ENCODE data around the gene ARMCX4.
"Not testable (repeated sequence)": the region's sequence is repeated elsewhere in the genome, so short reads cannot be mapped to it uniquely, and the experiment has no call there.

Gene ARMCX4

GRCh38 chrX:101488796-101489195 is 3.5 kb downstream of the ARMCX4 start:
- Histone ChIP-seq H3K36me3 (ENCODE audit: insufficient read depth, low read length) (no peaks in the 10 kb centered on the region), H3K27me3 (ENCODE audit: control insufficient read depth, insufficient read depth, low read length) (no peaks in the 10 kb centered on the region), H3K4me1 (ENCODE audit: control insufficient read depth, insufficient read depth, low read length) (no peaks in the 10 kb centered on the region), H3K9ac (ENCODE audit: low read depth, low read length) (no peak overlapping the region), H3K4me3 (ENCODE audit: low read length) (no peak overlapping the region), H3K4me2 (ENCODE audit: low read length) (no peak overlapping the region), H3K9me3 (replicated peaks; ENCODE audit: low read length) (no peaks in the 10 kb centered on the region)

GRCh38 chrX:101491943-101492342 is 6.7 kb downstream of the ARMCX4 start:
- no peak overlapping the region for H3K4me3 ChIP-seq (ENCODE audit: low read length)
- H3K9me3 ChIP-seq (replicated peaks; ENCODE audit: low read length) = no peaks in the 10 kb centered on the region
- no peaks in the 10 kb centered on the region for H3K36me3 ChIP-seq (ENCODE audit: insufficient read depth, low read length)
- no peak overlapping the region for H3K4me2 ChIP-seq (ENCODE audit: low read length)
- H3K4me1 ChIP-seq (ENCODE audit: control insufficient read depth, insufficient read depth, low read length) = no peaks in the 10 kb centered on the region
- H3K27me3 ChIP-seq (ENCODE audit: control insufficient read depth, insufficient read depth, low read length) = no peaks in the 10 kb centered on the region
- no peak overlapping the region for H3K9ac ChIP-seq (ENCODE audit: low read depth, low read length)

- Histone ChIP-seq H3K4me1 (ENCODE audit: control insufficient read depth, insufficient read depth, low read length) (no peaks in the 10 kb centered on the region), H3K27me3 (ENCODE audit: control insufficient read depth, insufficient read depth, low read length) (no peaks in the 10 kb centered on the region), H3K4me2 (ENCODE audit: low read length) (no peak overlapping the region), H3K9ac (ENCODE audit: low read depth, low read length) (no peak overlapping the region), H3K4me3 (ENCODE audit: low read length) (no peak overlapping the region), H3K9me3 (replicated peaks; ENCODE audit: low read length) (no peaks in the 10 kb centered on the region), H3K36me3 (ENCODE audit: insufficient read depth, low read length) (no peaks in the 10 kb centered on the region)
These were observed 8.0 kb downstream of the ARMCX4 start for GRCh38 chrX:101493225-101493624.

- H3K4me3 ChIP-seq (ENCODE audit: low read length); H3K36me3 ChIP-seq (ENCODE audit: insufficient read depth, low read length); H3K9ac ChIP-seq (ENCODE audit: low read depth, low read length); H3K4me1 ChIP-seq (ENCODE audit: control insufficient read depth, insufficient read depth, low read length); H3K27me3 ChIP-seq (ENCODE audit: control insufficient read depth, insufficient read depth, low read length); H3K9me3 ChIP-seq (replicated peaks; ENCODE audit: low read length); H3K4me2 ChIP-seq (ENCODE audit: low read length): not testable (repeated sequence)
These were observed 17.7 kb downstream of the ARMCX4 start for GRCh38 chrX:101502929-101503328.

GRCh38 chrX:101507372-101507771 is 22.1 kb downstream of the ARMCX4 start:
- no peaks in the 10 kb centered on the region for H3K4me1 ChIP-seq (ENCODE audit: control insufficient read depth, insufficient read depth, low read length)
- H3K9ac ChIP-seq (ENCODE audit: low read depth, low read length) = no peak overlapping the region
- no peaks in the 10 kb centered on the region for H3K9me3 ChIP-seq (replicated peaks; ENCODE audit: low read length)
- no peak overlapping the region for H3K4me2 ChIP-seq (ENCODE audit: low read length)
- no peaks in the 10 kb centered on the region for H3K27me3 ChIP-seq (ENCODE audit: control insufficient read depth, insufficient read depth, low read length)
- H3K4me3 ChIP-seq (ENCODE audit: low read length) = no peak overlapping the region
- no peaks in the 10 kb centered on the region for H3K36me3 ChIP-seq (ENCODE audit: insufficient read depth, low read length)

- no peaks in the 10 kb centered on the region for H3K36me3 ChIP-seq (ENCODE audit: insufficient read depth, low read length)
- no peaks in the 10 kb centered on the region for H3K4me1 ChIP-seq (ENCODE audit: control insufficient read depth, insufficient read depth, low read length)
- no peaks in the 10 kb centered on the region for H3K27me3 ChIP-seq (ENCODE audit: control insufficient read depth, insufficient read depth, low read length)
- H3K9me3 ChIP-seq (replicated peaks; ENCODE audit: low read length) = no peaks in the 10 kb centered on the region
- H3K9ac ChIP-seq (ENCODE audit: low read depth, low read length) = no peak overlapping the region
- no peak overlapping the region for H3K4me2 ChIP-seq (ENCODE audit: low read length)
- H3K4me3 ChIP-seq (ENCODE audit: low read length) = no peak overlapping the region
These were observed 22.7 kb downstream of the ARMCX4 start for GRCh38 chrX:101507986-101508385.

- Histone ChIP-seq H3K4me2 (ENCODE audit: low read length) (no peak overlapping the region), H3K36me3 (ENCODE audit: insufficient read depth, low read length) (no peaks in the 10 kb centered on the region), H3K9ac (ENCODE audit: low read depth, low read length) (no peak overlapping the region), H3K27me3 (ENCODE audit: control insufficient read depth, insufficient read depth, low read length) (peaks cover 3% of the 10 kb centered on the region), H3K4me3 (ENCODE audit: low read length) (no peak overlapping the region), H3K4me1 (ENCODE audit: control insufficient read depth, insufficient read depth, low read length) (no peaks in the 10 kb centered on the region), H3K9me3 (replicated peaks; ENCODE audit: low read length) (no peaks in the 10 kb centered on the region)
These were observed 45.7 kb downstream of the ARMCX4 start for GRCh38 chrX:101530944-101531343.
